Measurements from ENCODE around the gene APC.

DNA sequence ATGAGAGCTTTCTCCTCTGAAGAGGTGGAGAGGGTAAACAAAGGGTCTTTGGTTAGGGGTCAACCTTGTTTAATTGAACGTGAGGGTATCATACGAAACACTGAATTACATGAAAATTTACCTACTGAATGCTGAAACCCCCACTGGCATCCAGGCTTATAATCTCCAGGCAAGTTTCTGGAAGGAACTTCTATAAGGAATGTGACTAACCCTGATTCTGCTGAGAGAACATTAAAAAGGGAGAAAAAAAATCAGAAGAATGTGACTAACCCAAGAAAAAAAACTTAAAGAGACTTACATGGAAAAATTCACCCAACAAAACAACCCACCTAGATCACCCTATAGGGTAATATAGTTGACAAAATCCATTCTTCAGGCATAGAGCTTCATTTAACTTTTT lies 55.5 kb downstream of the APC start:
- TF ChIP-seq POLR2AphosphoS5 (IDR thresholded peaks at IDR 0.05) (no peak), POLR2A (IDR thresholded peaks at IDR 0.05) (no peak), EP300 (IDR thresholded peaks at IDR 0.05) (no peak)
- TF ChIP-seq, protein P1, sequence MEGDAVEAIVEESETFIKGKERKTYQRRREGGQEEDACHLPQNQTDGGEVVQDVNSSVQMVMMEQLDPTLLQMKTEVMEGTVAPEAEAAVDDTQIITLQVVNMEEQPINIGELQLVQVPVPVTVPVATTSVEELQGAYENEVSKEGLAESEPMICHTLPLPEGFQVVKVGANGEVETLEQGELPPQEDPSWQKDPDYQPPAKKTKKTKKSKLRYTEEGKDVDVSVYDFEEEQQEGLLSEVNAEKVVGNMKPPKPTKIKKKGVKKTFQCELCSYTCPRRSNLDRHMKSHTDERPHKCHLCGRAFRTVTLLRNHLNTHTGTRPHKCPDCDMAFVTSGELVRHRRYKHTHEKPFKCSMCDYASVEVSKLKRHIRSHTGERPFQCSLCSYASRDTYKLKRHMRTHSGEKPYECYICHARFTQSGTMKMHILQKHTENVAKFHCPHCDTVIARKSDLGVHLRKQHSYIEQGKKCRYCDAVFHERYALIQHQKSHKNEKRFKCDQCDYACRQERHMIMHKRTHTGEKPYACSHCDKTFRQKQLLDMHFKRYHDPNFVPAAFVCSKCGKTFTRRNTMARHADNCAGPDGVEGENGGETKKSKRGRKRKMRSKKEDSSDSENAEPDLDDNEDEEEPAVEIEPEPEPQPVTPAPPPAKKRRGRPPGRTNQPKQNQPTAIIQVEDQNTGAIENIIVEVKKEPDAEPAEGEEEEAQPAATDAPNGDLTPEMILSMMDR (IDR thresholded peaks at IDR 0.05) = no peak

All from upper lobe of left lung (tissue), 4 donors.